ENCODE measurements around the gene DSG3. TPM values are rescaled to one million over a fixed set of nuclear protein-coding genes. Genes with fewer than 3 reads are reported as not detected.

Gene DSG3
- total and polyA plus RNA-seq, 2 donors from 2014 or later, result not detected

DNA sequence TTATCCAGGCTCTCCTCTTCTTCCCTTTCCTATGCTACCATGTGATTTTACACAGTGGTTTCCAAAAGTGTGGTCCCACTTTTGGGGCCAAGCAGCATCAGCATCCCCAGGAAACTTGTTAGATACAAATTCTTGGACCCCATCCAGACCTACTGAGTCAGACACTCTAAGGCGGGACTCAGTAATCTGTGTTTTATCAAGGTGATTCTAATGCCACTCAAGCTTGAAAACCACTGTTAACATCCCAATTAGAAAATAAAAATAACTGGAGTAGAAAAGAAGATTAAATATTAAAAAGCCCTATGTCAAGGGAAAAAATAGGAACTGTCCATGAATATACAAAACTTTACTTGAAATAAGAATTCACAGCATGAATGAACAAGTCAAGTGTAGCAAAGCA, 61.2 kb downstream of the DSG3 start:
- no peak overlapping the region for H3K9ac ChIP-seq (ENCODE audit: low read length in 3 of 3)
- intact Hi-C loops (cut with DNase I), result no loop called here
- FAIRE-seq (no peak), DNase-seq (no peak)
- no peaks in the 10 kb centered on the region for H3K9me3 ChIP-seq (ENCODE audit: control insufficient read depth in 2 of 3, insufficient read depth in 1 of 3, low read length in 3 of 3)
- no peaks in the 10 kb centered on the region for H3K36me3 ChIP-seq (ENCODE audit: control insufficient read depth in 2 of 3, insufficient read depth in 3 of 3, low read length in 3 of 3)
- H3K27ac ChIP-seq (ENCODE audit: low read depth in 2 of 2, low read length in 2 of 2), result no peak overlapping the region
- H3K27me3 ChIP-seq (ENCODE audit: control insufficient read depth, insufficient read depth, low read length), result no peaks in the 10 kb centered on the region
- H3K4me3 ChIP-seq (ENCODE audit: low read length in 3 of 3), result no peak overlapping the region
- no peak for TF ChIP-seq CTCF (IDR thresholded peaks at IDR 0.05; ENCODE audit: borderline replicate concordance, extremely low read depth, insufficient read depth)
- H3K4me1 ChIP-seq (ENCODE audit: control insufficient read depth in 2 of 3, insufficient read depth in 2 of 3, low read depth in 1 of 3, low read length in 3 of 3), result peaks cover 0 to 2% (median 0%) of the 10 kb centered on the region in 3 donors

DNA sequence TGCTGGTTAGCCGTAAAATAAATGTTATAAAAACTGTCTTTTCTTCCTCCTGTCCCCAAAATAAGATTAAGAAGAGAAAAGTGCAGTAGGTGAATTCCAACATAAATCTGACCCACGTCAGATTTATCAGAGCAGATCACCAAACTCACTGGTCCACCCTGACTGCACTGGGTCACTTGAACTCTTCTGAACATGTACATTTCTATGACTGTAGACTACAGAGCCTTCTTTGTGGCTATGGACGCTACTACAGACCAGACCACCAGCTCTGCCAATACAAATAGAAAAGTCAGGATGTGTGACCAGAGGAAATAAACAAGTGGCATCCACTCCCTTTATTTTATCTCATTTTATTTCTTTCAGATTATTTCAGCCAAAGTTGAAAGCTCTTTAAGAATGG, 62.0 kb downstream of the DSG3 start:
- H3K4me1 ChIP-seq (ENCODE audit: control insufficient read depth in 2 of 3, insufficient read depth in 2 of 3, low read depth in 1 of 3, low read length in 3 of 3), result peaks cover 0 to 2% (median 0%) of the 10 kb centered on the region in 3 donors
- no peaks in the 10 kb centered on the region for H3K27me3 ChIP-seq (ENCODE audit: control insufficient read depth, insufficient read depth, low read length)
- H3K9me3 ChIP-seq (ENCODE audit: control insufficient read depth in 2 of 3, insufficient read depth in 1 of 3, low read length in 3 of 3), result no peaks in the 10 kb centered on the region
- no peaks in the 10 kb centered on the region for H3K36me3 ChIP-seq (ENCODE audit: control insufficient read depth in 2 of 3, insufficient read depth in 3 of 3, low read length in 3 of 3)
- no peak overlapping the region for H3K4me3 ChIP-seq (ENCODE audit: low read length in 3 of 3)
- TF ChIP-seq CTCF (IDR thresholded peaks at IDR 0.05; ENCODE audit: borderline replicate concordance, extremely low read depth, insufficient read depth), result no peak
- H3K27ac ChIP-seq (ENCODE audit: low read depth in 2 of 2, low read length in 2 of 2), result no peak overlapping the region
- H3K9ac ChIP-seq (ENCODE audit: low read length in 3 of 3), result no peak overlapping the region
- DNase-seq (no peak), FAIRE-seq (no peak)
- intact Hi-C loops (cut with DNase I), result no loop called here

- Histone ChIP-seq H3K27ac (ENCODE audit: low read depth in 2 of 2, low read length in 2 of 2) (no peak overlapping the region), H3K9me3 (ENCODE audit: control insufficient read depth in 2 of 3, insufficient read depth in 1 of 3, low read length in 3 of 3) (no peaks in the 10 kb centered on the region), H3K4me1 (ENCODE audit: control insufficient read depth in 2 of 3, insufficient read depth in 2 of 3, low read depth in 1 of 3, low read length in 3 of 3) (peaks cover 0 to 2% (median 0%) of the 10 kb centered on the region in 3 donors), H3K27me3 (ENCODE audit: control insufficient read depth, insufficient read depth, low read length) (no peaks in the 10 kb centered on the region), H3K36me3 (ENCODE audit: control insufficient read depth in 2 of 3, insufficient read depth in 3 of 3, low read length in 3 of 3) (no peaks in the 10 kb centered on the region), H3K9ac (ENCODE audit: low read length in 3 of 3) (no peak overlapping the region), H3K4me3 (ENCODE audit: low read length in 3 of 3) (no peak overlapping the region)
- no peak for TF ChIP-seq CTCF (IDR thresholded peaks at IDR 0.05; ENCODE audit: borderline replicate concordance, extremely low read depth, insufficient read depth)
- DNase-seq, result no peak
- no peak for FAIRE-seq
- intact Hi-C loops (cut with DNase I), result no loop called here
Measured at GRCh38 chr18:31510319-31510718, 62.8 kb downstream of the DSG3 start.

- DNase-seq (no peak), FAIRE-seq (no peak)
- Histone ChIP-seq H3K27me3 (ENCODE audit: control insufficient read depth, insufficient read depth, low read length) (no peaks in the 10 kb centered on the region), H3K9me3 (ENCODE audit: control insufficient read depth in 2 of 3, insufficient read depth in 1 of 3, low read length in 3 of 3) (no peaks in the 10 kb centered on the region), H3K4me1 (ENCODE audit: control insufficient read depth in 2 of 3, insufficient read depth in 2 of 3, low read depth in 1 of 3, low read length in 3 of 3) (peaks cover 0 to 2% (median 0%) of the 10 kb centered on the region in 3 donors), H3K4me3 (ENCODE audit: low read length in 3 of 3) (no peak overlapping the region), H3K9ac (ENCODE audit: low read length in 3 of 3) (no peak overlapping the region), H3K36me3 (ENCODE audit: control insufficient read depth in 2 of 3, insufficient read depth in 3 of 3, low read length in 3 of 3) (no peaks in the 10 kb centered on the region), H3K27ac (ENCODE audit: low read depth in 2 of 2, low read length in 2 of 2) (no peak overlapping the region)
- intact Hi-C loops (cut with DNase I), result no loop called here
- TF ChIP-seq CTCF (IDR thresholded peaks at IDR 0.05; ENCODE audit: borderline replicate concordance, extremely low read depth, insufficient read depth), result no peak
Measured at GRCh38 chr18:31511098-31511497, 63.6 kb downstream of the DSG3 start.

Data from kidney (tissue), 14 donors.